Lung (tissue), 12 donors: ENCODE results near the gene KIAA1958. TPM values are rescaled to one million over a fixed set of nuclear protein-coding genes. Genes with fewer than 3 reads are reported as not detected.

Experiments
- ATAC-seq: fragments of 200-7000 bp; cut with Tn5 transposase; one replicate; pipeline ENCODE4 v1.9.1; 2020; ENCODE audit warnings: moderate number of reproducible peaks; ENCODE audit not compliant: insufficient read depth, low FRiP score
- DNase-seq, 3 donors: peaks; one replicate each; pipeline ENCODE4 v3.0.0-alpha.2; 2013 to 2017
- H3K27ac ChIP-seq, 2 donors: one replicate each; pipeline ENCODE4 v1.5.1; 2013; ENCODE audit warnings: mild to moderate bottlenecking in 2 of 2, moderate library complexity in 2 of 2, control low read depth in 1 of 2, inconsistent platforms in 1 of 2, low read depth in 1 of 2, low read length in 1 of 2
- H3K27me3 ChIP-seq, 3 donors: one replicate each; pipeline ENCODE4 v1.5.1; 2013; ENCODE audit warnings: low read length in 2 of 3; ENCODE audit not compliant: control insufficient read depth in 3 of 3, insufficient read depth in 3 of 3
- H3K36me3 ChIP-seq, 4 donors: one replicate each; pipeline ENCODE4 v1.5.1; 2013; ENCODE audit warnings: low read length in 4 of 4, mild to moderate bottlenecking in 1 of 4, moderate library complexity in 1 of 4; ENCODE audit not compliant: control insufficient read depth in 4 of 4, insufficient read depth in 4 of 4
- H3K4me1 ChIP-seq, 5 donors: one replicate each; pipeline ENCODE4 v1.5.1; 2013; ENCODE audit warnings: low read length in 5 of 5, mild to moderate bottlenecking in 2 of 5, moderate library complexity in 1 of 5; ENCODE audit not compliant: control insufficient read depth in 5 of 5, insufficient read depth in 5 of 5
- H3K4me3 ChIP-seq: one replicate; pipeline ENCODE4 v1.5.1; 2013; ENCODE audit warnings: mild to moderate bottlenecking, control low read depth, moderate library complexity
- H3K9ac ChIP-seq, 2 donors: one replicate each; pipeline ENCODE4 v1.5.1; 2013; ENCODE audit warnings: low read length in 2 of 2, control low read depth in 1 of 2; ENCODE audit not compliant: insufficient read depth in 1 of 2
- H3K9me3 ChIP-seq, 4 donors: one replicate each; pipeline ENCODE4 v1.5.1; 2013; ENCODE audit warnings: low read length in 3 of 4, mild to moderate bottlenecking in 1 of 4, moderate library complexity in 1 of 4; ENCODE audit not compliant: control insufficient read depth in 4 of 4, insufficient read depth in 3 of 4
- WGBS, 2 donors: extraction: QIAGEN DNeasy Blood & Tissue Kit; methylation state at CpG; one replicate each; pipeline ENCODE4 v1.1.7; 2013; 5-methylcytosine and 5-hydroxymethylcytosine counted together
- polyA plus RNA-seq, 2 donors: library from polyadenylated mRNA; stranded (reverse); fragments of 200-250 nt; gene quantifications; one replicate each; pipeline ENCODE4 v1.2.1, GENCODE V29; 2013
- total RNA-seq, 2 donors: library from RNA; depleted of rRNA in 1 of 2; stranded (reverse); fragments of >200 nt in 1 of 2; gene quantifications; one replicate each; pipeline ENCODE4 v1.2.1, GENCODE V29; 2014 to 2021
- TF ChIP-seq, protein P1 (sequence below): IDR thresholded peaks from 2 replicates; pipeline ENCODE4 v1.5.1; 2012; ENCODE audit warnings: mild to moderate bottlenecking; ENCODE audit errors: control extremely low read depth, extremely low read depth
- donor health status: control.
- donor health status: control.
- donor health status: Bipolar disorder and iron deficiency.
- donor health status: healthy.
- donor health status: DM: yes; HTN: yes; CAD: no.

Gene KIAA1958
- total and polyA plus RNA-seq, 4 donors: 2.0 to 24.0 (median 6.8) TPM

DNA sequence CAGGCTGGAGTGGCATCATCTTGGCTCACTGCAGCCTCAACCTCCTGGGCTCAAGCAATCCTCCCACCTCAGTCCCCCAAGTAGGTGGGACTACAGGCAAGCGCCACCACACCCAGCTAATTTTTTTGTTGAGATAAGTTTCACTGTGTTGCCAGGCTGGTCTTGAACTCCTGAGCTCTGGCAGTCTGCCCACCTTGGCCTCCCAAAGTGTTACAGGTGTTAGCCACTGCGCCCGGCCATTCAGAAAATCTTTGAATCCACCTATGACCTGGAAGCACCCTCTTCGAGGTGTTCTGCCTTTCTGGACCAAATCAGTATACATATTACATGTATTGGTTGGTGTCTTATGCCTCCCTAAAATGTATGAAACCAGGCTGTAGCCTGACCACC is 61.4 kb downstream of the KIAA1958 start:
- H3K27ac ChIP-seq: no peak overlapping the region
- peaks cover 3 to 19% (median 3%) of the 10 kb centered on the region in 5 donors for H3K4me1 ChIP-seq
- no peaks in the 10 kb centered on the region for H3K36me3 ChIP-seq
- DNase-seq (no peak), ATAC-seq (no peak)
- no peaks in the 10 kb centered on the region for H3K9me3 ChIP-seq
- H3K4me3 ChIP-seq: no peak overlapping the region
- H3K9ac ChIP-seq: no peak overlapping the region
- 96 to 100% methylated on average over 4 of the region's 4 CpGs for WGBS, 2 donors
- no peaks in the 10 kb centered on the region for H3K27me3 ChIP-seq
- TF ChIP-seq, protein P1, sequence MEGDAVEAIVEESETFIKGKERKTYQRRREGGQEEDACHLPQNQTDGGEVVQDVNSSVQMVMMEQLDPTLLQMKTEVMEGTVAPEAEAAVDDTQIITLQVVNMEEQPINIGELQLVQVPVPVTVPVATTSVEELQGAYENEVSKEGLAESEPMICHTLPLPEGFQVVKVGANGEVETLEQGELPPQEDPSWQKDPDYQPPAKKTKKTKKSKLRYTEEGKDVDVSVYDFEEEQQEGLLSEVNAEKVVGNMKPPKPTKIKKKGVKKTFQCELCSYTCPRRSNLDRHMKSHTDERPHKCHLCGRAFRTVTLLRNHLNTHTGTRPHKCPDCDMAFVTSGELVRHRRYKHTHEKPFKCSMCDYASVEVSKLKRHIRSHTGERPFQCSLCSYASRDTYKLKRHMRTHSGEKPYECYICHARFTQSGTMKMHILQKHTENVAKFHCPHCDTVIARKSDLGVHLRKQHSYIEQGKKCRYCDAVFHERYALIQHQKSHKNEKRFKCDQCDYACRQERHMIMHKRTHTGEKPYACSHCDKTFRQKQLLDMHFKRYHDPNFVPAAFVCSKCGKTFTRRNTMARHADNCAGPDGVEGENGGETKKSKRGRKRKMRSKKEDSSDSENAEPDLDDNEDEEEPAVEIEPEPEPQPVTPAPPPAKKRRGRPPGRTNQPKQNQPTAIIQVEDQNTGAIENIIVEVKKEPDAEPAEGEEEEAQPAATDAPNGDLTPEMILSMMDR: no peak

DNA sequence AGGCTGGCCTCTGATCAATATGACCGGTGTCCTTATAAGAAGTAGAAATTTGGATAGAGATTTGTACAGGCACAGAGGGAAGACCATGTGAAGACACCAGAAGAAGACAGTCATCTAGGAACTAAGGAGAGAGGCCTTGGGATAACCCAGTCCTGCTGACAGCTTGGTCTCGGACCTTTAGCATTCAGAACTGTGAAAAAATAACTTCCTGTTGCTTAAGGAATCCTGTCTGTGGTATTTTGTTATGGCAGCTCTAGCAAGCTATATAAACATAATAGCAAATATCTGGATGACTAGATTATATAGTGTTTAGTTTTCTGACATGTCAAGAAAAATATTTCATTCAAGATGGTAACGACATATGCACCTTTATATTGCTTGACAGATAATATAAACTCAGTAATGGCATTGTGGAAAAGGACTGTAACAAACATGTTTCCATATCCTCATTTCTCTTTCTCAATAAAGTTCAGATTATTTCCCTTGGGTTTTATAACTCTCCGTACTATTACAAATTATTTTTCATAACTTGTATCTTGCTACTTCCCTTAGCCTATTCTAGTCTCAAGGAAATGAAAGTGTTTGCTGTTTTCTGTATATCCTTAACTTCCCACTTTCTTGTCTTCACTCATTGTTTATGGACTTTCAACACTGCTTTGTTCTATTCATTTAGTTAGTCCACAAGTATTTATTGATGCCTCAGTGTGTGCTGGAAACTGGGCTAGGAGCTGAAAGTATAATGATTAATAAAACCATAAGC is 62.4 kb downstream of the KIAA1958 start:
- no peaks in the 10 kb centered on the region for H3K27me3 ChIP-seq
- H3K36me3 ChIP-seq: no peaks in the 10 kb centered on the region
- ATAC-seq: no peak
- TF ChIP-seq, protein P1: no peak
- no peak overlapping the region for H3K9ac ChIP-seq
- peaks cover 3 to 21% (median 3%) of the 10 kb centered on the region in 5 donors for H3K4me1 ChIP-seq
- H3K4me3 ChIP-seq: no peak overlapping the region
- H3K9me3 ChIP-seq: no peaks in the 10 kb centered on the region
- peak in 1 of 3 donors; percentile 49 for DNase-seq
- H3K27ac ChIP-seq: no peak overlapping the region
- WGBS, 2 donors: 49 to 58% methylated on average over 4 of the region's 4 CpGs

DNA sequence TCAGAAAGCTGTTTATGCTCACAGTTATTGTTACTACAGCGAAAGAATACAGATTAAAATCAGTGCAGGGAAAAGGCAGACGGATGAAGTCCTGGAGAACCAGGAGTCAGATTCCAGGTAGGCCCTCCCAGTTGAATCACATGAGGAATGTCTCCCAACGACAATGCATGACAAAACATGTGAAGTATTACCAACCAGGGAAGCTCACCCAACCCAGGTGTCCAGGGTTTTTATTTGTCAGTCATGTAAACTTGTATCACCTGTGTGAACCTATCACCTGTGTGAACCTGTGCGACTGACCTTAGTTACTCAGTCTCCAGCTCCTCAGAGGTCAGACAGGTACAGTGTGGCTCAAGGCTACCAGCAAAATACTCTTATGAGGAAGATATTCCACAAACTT is 63.9 kb downstream of the KIAA1958 start:
- ATAC-seq: no peak
- Histone ChIP-seq H3K9ac (no peak overlapping the region), H3K4me1 (peaks cover 3 to 21% (median 5%) of the 10 kb centered on the region in 5 donors), H3K36me3 (no peaks in the 10 kb centered on the region), H3K27ac (no peak overlapping the region), H3K27me3 (no peaks in the 10 kb centered on the region), H3K4me3 (no peak overlapping the region), H3K9me3 (no peaks in the 10 kb centered on the region)
- DNase-seq: no peak
- 91 to 93% methylated on average over 4 of the region's 4 CpGs for WGBS, 2 donors
- TF ChIP-seq, protein P1: no peak
